ENCODE data around the gene SLC66A3. TPM values are rescaled to one million over a fixed set of nuclear protein-coding genes. Genes with fewer than 3 reads are reported as not detected.

SLC66A3 gene
- polyA plus RNA-seq, 1 donor from 2014 or later, result 7.0 TPM

GRCh38 chr2:11142987-11143386, 12.3 kb upstream of the SLC66A3 start:
- Histone ChIP-seq H3K27ac (ENCODE audit: low read length) (no peak overlapping the region), H3K4me3 (ENCODE audit: low read length) (no peak overlapping the region), H3K9ac (ENCODE audit: low read length) (no peak overlapping the region), H3K9me2 (ENCODE audit: insufficient read depth, low read length) (no peaks in the 10 kb centered on the region), H3F3A (ENCODE audit: insufficient read depth, low read length, poor library complexity, severe bottlenecking) (no peaks in the 10 kb centered on the region), H3K36me3 (ENCODE audit: insufficient read depth, low read length) (no peaks in the 10 kb centered on the region), H3K27me3 (ENCODE audit: insufficient read depth, low read depth, low read length) (no peaks in the 10 kb centered on the region), H3K4me2 (ENCODE audit: low read length) (no peak overlapping the region), H4K20me1 (ENCODE audit: insufficient read depth) (no peaks in the 10 kb centered on the region), H2AFZ (ENCODE audit: low read depth, low read length) (no peak overlapping the region), H3K9me3 (ENCODE audit: low read length) (no peaks in the 10 kb centered on the region), H3K79me2 (replicated peaks; ENCODE audit: insufficient read depth, low read length) (no peaks in the 10 kb centered on the region)
- TF ChIP-seq TAF1 (IDR thresholded peaks at IDR 0.05; ENCODE audit: low read depth) (no peak), RAD21 (conservative IDR thresholded peaks at IDR 0.05) (no peak), REST (IDR thresholded peaks at IDR 0.05; ENCODE audit: borderline replicate concordance) (no peak), EP300 (conservative IDR thresholded peaks at IDR 0.05; ENCODE audit: poor library complexity, severe bottlenecking) (no peak), CTCF (IDR thresholded peaks at IDR 0.05; ENCODE audit: poor library complexity, severe bottlenecking) (no peak)

GRCh38 chr2:11144077-11144737, 11.1 kb upstream of the SLC66A3 start:
- Histone ChIP-seq H3K27me3 (ENCODE audit: insufficient read depth, low read depth, low read length) (no peaks in the 10 kb centered on the region), H3K4me3 (ENCODE audit: low read length) (no peak overlapping the region), H4K20me1 (ENCODE audit: insufficient read depth) (no peaks in the 10 kb centered on the region), H3K9me2 (ENCODE audit: insufficient read depth, low read length) (no peaks in the 10 kb centered on the region), H3K9me3 (ENCODE audit: low read length) (no peaks in the 10 kb centered on the region), H3K36me3 (ENCODE audit: insufficient read depth, low read length) (no peaks in the 10 kb centered on the region), H3K9ac (ENCODE audit: low read length) (no peak overlapping the region), H3K27ac (ENCODE audit: low read length) (no peak overlapping the region), H3K79me2 (replicated peaks; ENCODE audit: insufficient read depth, low read length) (no peaks in the 10 kb centered on the region), H2AFZ (ENCODE audit: low read depth, low read length) (no peak overlapping the region), H3F3A (ENCODE audit: insufficient read depth, low read length, poor library complexity, severe bottlenecking) (no peaks in the 10 kb centered on the region), H3K4me2 (ENCODE audit: low read length) (no peak overlapping the region)
- TF ChIP-seq POLR2AphosphoS5 (IDR thresholded peaks at IDR 0.05) (no peak), REST (IDR thresholded peaks at IDR 0.05; ENCODE audit: borderline replicate concordance) (no peak), CTCF (IDR thresholded peaks at IDR 0.05; ENCODE audit: poor library complexity, severe bottlenecking) (no peak), RAD21 (conservative IDR thresholded peaks at IDR 0.05) (no peak), TAF1 (IDR thresholded peaks at IDR 0.05; ENCODE audit: low read depth) (no peak), EZH2 (IDR thresholded peaks at IDR 0.05; ENCODE audit: borderline replicate concordance, insufficient read depth, low read length, poor library complexity, severe bottlenecking) (no peak), SMC3 (conservative IDR thresholded peaks at IDR 0.05; ENCODE audit: poor library complexity) (no peak), MXI1 (conservative IDR thresholded peaks at IDR 0.05; ENCODE audit: poor library complexity, severe bottlenecking) (no peak), EP300 (conservative IDR thresholded peaks at IDR 0.05; ENCODE audit: poor library complexity, severe bottlenecking) (no peak)

All from neural cell (in vitro differentiated cells).